ENCODE results near the gene OASL. TPM values are rescaled to one million over a fixed set of nuclear protein-coding genes. Genes with fewer than 3 reads are reported as not detected.

OASL gene
- total RNA-seq, 2 donors from 2014 or later = 0.14 to 0.91 TPM

GRCh38 chr12:121030576-121031212 is 8.4 kb downstream of the OASL start:
- no peaks in the 10 kb centered on the region for H3K9me3 ChIP-seq
- no peak overlapping the region for H3K27ac ChIP-seq
- WGBS = 61% methylated on average over 10 of the region's 10 CpGs
- DNase-seq (ENCODE audit: low spot score) = no peak
- TF ChIP-seq POLR2AphosphoS5 (IDR thresholded peaks at IDR 0.05) (no peak), POLR2A (IDR thresholded peaks at IDR 0.05) (no peak), CTCF (IDR thresholded peaks at IDR 0.05) (no peak)
- no peaks in the 10 kb centered on the region for H3K4me1 ChIP-seq (replicated peaks)
- H3K27me3 ChIP-seq (replicated peaks; ENCODE audit: insufficient read depth) = no peaks in the 10 kb centered on the region
- H3K36me3 ChIP-seq = no peaks in the 10 kb centered on the region
- intact Hi-C loops (cut with DNase I) = no loop called here
- no peak overlapping the region for H3K4me3 ChIP-seq

GRCh38 chr12:121026274-121027045 is 12.6 kb downstream of the OASL start:
- intact Hi-C loops (cut with DNase I) = no loop called here
- H3K27me3 ChIP-seq (replicated peaks; ENCODE audit: insufficient read depth) = no peaks in the 10 kb centered on the region
- DNase-seq (ENCODE audit: low spot score) = no peak
- H3K4me3 ChIP-seq = no peak overlapping the region
- WGBS = 94% methylated on average over 10 of the region's 10 CpGs
- H3K4me1 ChIP-seq (replicated peaks) = no peaks in the 10 kb centered on the region
- H3K36me3 ChIP-seq = no peaks in the 10 kb centered on the region
- no peak overlapping the region for H3K27ac ChIP-seq
- no peaks in the 10 kb centered on the region for H3K9me3 ChIP-seq
- TF ChIP-seq POLR2A (IDR thresholded peaks at IDR 0.05) (no peak), POLR2AphosphoS5 (IDR thresholded peaks at IDR 0.05) (no peak), CTCF (IDR thresholded peaks at IDR 0.05) (no peak)

DNA sequence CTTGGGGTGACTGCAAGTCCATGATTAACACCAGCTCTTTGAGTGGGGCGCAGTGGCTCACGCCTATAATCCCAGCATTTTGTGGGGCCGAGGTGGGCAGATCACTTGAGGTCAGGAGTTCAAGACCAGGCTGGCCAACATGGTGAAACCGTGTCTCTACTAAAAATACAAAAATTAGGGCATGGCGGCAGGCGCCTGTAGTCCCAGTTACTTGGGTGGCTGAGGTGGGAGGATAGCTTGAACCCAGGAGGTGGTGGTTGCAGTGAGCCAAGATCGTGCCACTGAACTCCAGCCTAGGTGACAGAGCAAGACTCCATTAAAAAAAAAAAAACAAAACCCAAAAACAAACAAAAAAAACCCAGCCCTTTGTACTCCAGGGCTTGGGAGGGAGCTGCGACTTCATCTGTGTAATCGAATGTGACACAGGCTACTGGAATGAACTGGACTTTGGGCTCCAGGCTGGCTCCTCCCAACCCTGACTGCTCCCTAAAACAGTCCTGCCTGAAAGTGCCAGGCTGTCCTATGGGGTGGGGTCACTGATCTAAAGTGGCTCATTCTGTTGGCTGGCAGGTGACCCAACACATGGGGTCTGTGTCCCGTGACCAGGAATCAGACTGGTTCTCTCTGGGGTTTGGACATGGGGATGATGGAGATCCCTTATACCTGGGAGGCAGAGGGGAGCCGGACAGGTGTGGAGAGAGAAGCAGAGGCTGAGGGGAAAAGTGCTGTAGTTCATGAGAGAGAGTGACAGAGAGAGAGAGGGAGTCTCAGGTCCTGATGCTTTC is 13.4 kb downstream of the OASL start:
- no peaks in the 10 kb centered on the region for H3K27me3 ChIP-seq (replicated peaks; ENCODE audit: insufficient read depth)
- H3K4me3 ChIP-seq = no peak overlapping the region
- TF ChIP-seq CTCF (IDR thresholded peaks at IDR 0.05) (no peak), POLR2AphosphoS5 (IDR thresholded peaks at IDR 0.05) (no peak), POLR2A (IDR thresholded peaks at IDR 0.05) (no peak)
- no peak overlapping the region for H3K27ac ChIP-seq
- 88% methylated on average over 11 of the region's 11 CpGs for WGBS
- H3K36me3 ChIP-seq = no peaks in the 10 kb centered on the region
- intact Hi-C loops (cut with DNase I) = no loop called here
- no peaks in the 10 kb centered on the region for H3K4me1 ChIP-seq (replicated peaks)
- H3K9me3 ChIP-seq = no peaks in the 10 kb centered on the region
- no peak for DNase-seq (ENCODE audit: low spot score)

DNA sequence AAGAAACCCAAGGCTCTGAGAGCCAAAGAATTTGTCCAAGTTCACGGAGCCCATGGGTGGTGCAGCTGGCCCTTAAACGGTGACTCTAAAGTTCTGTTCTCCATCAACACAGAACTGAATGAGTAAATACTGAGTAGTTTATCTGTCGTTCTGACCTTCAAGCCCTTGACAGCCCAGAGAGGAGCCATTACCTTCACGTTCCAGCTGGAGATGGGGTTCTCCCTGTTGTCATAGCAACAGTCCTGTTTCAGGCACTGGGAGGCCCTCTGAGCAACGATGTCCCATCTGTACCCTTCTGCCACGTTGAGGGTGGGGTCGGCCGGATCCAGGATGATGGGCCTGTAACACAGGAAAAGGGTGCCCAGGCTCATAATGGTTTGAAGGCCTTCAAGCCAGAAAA is 15.2 kb downstream of the OASL start:
- H3K27me3 ChIP-seq (replicated peaks; ENCODE audit: insufficient read depth) = no peaks in the 10 kb centered on the region
- intact Hi-C loops (cut with DNase I) = no loop called here
- TF ChIP-seq POLR2A (IDR thresholded peaks at IDR 0.05) = no peak
- TF ChIP-seq CTCF (IDR thresholded peaks at IDR 0.05) = no peak
- no peak for TF ChIP-seq POLR2AphosphoS5 (IDR thresholded peaks at IDR 0.05)
- H3K27ac ChIP-seq = no peak overlapping the region
- DNase-seq (ENCODE audit: low spot score) = no peak
- WGBS = 64% methylated on average over 8 of the region's 8 CpGs
- H3K36me3 ChIP-seq = no peaks in the 10 kb centered on the region
- no peak overlapping the region for H3K4me3 ChIP-seq
- H3K9me3 ChIP-seq = no peaks in the 10 kb centered on the region
- H3K4me1 ChIP-seq (replicated peaks) = no peaks in the 10 kb centered on the region

Measured in prostate gland (tissue), 2 donors.